Adipose tissue (tissue), 3 donors: ENCODE results near the gene MLH1. TPM values are rescaled to one million over a fixed set of nuclear protein-coding genes. Genes with fewer than 3 reads are reported as not detected.
"Not testable (repeated sequence)": the region's sequence is repeated elsewhere in the genome, so short reads cannot be mapped to it uniquely, and the experiment has no call there.

Experiments
- H3K27ac ChIP-seq: one replicate; pipeline ENCODE4 v1.5.1; 2013; ENCODE audit warnings: low read depth, low read length
- WGBS, 3 donors: extraction: QIAGEN DNeasy Blood & Tissue Kit; methylation state at CpG; one replicate each; pipeline ENCODE4 v1.1.7; 2013; 5-methylcytosine and 5-hydroxymethylcytosine counted together
- polyA plus RNA-seq, 3 donors: library from polyadenylated mRNA; stranded (reverse); fragments of 200-250 nt; gene quantifications; one replicate each; pipeline ENCODE4 v1.2.3, GENCODE V29; 2013
- donor health status: healthy with polysubstance abuse.
- donor health status: Bipolar disorder and iron deficiency.
- donor health status: healthy.

MLH1 gene
- polyA plus RNA-seq, result 10 to 100 TPM; 12.6 to 19.7 (median 19.3) TPM

- 1% methylated on average over 47 of the region's 47 CpGs for WGBS, 3 donors
Measured at GRCh38 chr3:36993326-36994283, at the start of gene MLH1. MLH1 (plus strand) TSS chr3:36993518; CDS start chr3:36993548, 30 bp downstream.

DNA sequence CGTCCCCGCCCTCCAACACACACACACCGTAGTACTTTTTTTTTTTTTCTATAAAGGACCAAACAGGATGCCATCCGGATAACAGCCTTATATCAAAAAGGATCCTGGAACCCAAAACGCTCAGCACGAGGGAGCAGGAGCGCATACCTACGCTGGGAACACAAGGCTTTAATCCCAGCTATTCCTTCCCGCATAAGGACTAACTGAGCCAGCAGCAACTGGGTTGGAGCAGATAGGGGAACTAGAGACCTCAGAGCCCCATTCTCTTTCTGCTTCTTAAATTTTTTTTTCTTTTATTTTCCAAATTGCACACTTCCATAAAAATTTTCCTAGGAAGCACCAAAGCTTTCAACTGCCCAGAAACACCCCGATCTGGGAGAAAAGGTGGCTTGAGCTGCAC, 49.7 kb upstream of the MLH1 start:
- 20 to 40% (median 21%) methylated on average over 10 of the region's 10 CpGs for WGBS, 3 donors
- no peak overlapping the region for H3K27ac ChIP-seq

More at GRCh38 chr3:36993326-36994283, at the start of gene MLH1:
- peak within 1 kb of the TSS; percentile 77 for H3K27ac ChIP-seq

- 0% methylated on average over 53 to 56 of the region's 56 CpGs for whole genome bisulfite sequencing, 3 donors
- no peak overlapping the region for H3K27ac ChIP-seq
Measured at GRCh38 chr3:36944012-36944640, 49.2 kb upstream of the MLH1 start.

DNA sequence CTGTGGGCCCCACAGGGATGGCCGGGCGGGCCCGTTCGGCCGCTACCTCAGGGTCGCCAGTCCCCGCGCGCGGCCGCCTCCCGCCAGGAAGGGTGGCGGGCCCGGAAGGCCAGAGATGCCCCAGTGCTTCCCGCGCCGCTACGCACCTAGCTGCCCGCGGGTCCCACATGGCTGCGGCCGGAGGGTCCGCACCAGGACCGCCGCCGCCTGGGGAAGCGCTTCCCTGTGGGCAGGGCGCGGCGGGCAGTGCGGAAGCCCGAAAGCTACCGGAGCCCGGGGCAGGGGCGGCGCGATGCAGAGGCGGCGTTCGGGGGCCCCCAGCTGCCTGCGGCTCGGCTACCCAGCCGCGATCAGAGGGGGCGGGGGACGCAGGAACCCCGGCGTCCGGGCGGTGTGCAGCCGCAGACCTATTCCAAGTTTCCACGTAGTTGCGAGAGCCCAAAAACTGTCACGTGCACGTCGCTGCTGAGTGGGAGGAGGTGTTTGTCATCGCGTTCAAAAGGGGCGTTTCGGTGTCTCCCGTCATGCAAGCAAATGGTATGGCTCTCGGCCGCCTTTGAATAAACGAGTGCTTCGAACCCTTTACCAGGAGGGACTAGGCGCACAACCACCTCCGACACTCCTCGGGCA, 48.6 kb upstream of the MLH1 start, which contains the start of gene TRANK1:
TRANK1 (minus strand) TSS at position 414 of the 630 bp plus-strand sequence; CDS start at position 169, 245 bp downstream.
- 1 to 2% (median 2%) methylated on average over 55 to 68 of the region's 68 CpGs for WGBS, 3 donors
- no peak within 1 kb of the TSS for H3K27ac ChIP-seq

- 77 to 83% (median 81%) methylated on average over 28 of the region's 28 CpGs for WGBS, 3 donors
Measured at GRCh38 chr3:36945333-36945980, 47.9 kb upstream of the MLH1 start.

DNA sequence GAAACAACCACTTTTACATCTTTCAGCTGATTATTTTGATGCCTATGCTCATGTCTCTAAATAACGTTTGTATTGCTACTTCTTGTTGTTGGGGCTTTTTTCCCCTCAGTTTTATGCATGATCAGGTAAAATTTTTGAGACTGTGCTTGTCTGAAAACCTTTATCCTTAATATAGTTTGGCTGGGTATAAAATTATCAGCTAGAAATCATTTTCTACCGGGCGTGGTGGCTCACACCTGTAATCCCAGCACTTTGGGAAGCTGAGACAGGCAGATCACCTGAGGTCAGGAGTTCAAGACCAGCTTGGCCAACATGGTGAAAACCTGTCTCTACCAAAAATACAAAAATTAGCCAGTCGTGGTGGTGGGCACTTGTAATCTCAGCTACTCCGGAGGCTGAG, 45.5 kb upstream of the MLH1 start:
- 90 to 95% (median 92%) methylated on average over 5 of the region's 5 CpGs for WGBS, 3 donors
- not testable (repeated sequence) for H3K27ac ChIP-seq

More at GRCh38 chr3:36945333-36945980, 47.9 kb upstream of the MLH1 start:
- H3K27ac ChIP-seq, result no peak overlapping the region

- no peak overlapping the region for H3K27ac ChIP-seq
Measured at GRCh38 chr3:36954452-36955134, 38.7 kb upstream of the MLH1 start.

DNA sequence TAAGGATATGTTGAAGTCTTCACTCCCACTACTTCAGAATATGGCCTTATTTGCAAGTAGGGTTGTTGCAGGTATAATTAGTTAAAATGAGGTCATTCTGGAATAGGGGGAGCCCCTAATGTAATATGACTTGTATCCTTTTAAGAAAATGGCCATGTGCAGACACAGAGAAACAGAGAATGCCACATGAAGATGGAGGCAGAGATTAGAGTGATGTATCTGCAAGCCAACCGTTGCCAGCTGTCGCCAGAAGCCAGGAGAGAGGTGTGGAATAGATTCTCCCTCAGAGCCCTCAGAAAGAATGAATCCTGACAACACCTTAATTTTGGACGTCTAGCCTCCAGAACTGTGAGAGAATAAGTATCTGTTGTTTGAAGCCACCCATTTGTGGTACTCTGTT, 37.2 kb upstream of the MLH1 start:
- 72 to 93% (median 86%) methylated on average over 3 of the region's 3 CpGs for WGBS, 3 donors
- H3K27ac ChIP-seq, result no peak overlapping the region

DNA sequence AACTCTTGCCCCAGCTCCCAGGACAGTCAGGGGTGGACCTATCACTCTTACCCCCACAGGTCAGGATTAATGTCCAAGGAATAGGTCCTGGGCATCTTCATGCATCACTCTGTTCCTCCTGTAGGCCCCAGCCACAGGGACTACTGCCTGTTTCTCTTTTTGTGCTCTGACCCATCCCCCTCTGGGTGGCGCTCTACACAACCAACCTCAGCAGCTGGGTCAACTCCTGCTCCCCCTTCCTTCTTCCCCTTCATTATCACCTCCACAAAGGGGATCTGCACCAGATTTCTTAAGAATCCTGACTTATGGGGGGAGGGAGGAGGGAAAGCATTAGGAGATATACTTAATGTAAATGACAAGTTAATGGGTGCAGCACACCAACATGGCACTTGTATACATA, 36.3 kb upstream of the MLH1 start:
- WGBS, 3 donors, result 91 to 100% (median 97%) methylated on average over 1 of the region's 1 CpG
- no peak overlapping the region for H3K27ac ChIP-seq

DNA sequence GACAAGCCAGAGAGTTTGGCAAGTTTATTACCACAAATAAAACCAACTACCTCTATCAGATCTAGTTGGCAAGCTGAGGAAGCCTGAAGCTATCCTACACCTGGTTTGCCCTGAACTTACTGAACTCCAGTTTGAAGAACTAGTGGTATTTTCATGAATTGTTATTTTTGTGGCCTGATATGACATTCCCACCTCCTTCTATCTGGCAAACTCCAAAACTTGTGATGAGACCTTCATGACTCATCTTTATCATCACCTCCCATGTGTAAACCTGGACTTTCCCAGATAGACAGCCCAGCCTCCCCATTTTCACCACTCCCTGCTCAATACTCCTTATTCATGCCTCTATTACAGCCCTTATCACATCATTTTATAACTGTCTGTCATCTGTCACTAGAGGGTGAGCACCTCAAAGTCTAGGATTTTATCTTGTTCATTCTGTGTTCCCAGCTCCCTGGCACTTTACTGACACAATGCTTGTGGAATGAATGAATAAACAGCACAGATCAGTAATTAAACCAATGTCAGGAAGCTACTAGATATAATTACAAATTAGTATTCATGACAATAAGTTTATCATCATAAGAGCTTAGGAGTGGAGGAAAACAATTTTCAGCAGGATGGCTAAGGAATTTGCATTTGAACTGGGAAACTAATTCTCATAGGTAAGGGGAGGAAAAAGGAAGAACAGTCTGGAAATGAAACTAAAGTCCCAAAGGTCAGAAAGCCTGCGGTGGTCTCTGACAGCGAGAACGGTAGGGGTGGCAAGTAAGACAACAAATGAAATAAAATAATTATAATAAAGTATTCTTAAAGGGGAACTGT, 35.2 kb upstream of the MLH1 start:
- WGBS, 3 donors, result 36 to 65% (median 39%) methylated on average over 3 of the region's 3 CpGs
- no peak overlapping the region for H3K27ac ChIP-seq

- H3K27ac ChIP-seq, result no peak overlapping the region
- WGBS, 3 donors, result 40 to 63% (median 60%) methylated on average over 2 of the region's 2 CpGs
Measured at GRCh38 chr3:36959821-36960220, 33.5 kb upstream of the MLH1 start.

DNA sequence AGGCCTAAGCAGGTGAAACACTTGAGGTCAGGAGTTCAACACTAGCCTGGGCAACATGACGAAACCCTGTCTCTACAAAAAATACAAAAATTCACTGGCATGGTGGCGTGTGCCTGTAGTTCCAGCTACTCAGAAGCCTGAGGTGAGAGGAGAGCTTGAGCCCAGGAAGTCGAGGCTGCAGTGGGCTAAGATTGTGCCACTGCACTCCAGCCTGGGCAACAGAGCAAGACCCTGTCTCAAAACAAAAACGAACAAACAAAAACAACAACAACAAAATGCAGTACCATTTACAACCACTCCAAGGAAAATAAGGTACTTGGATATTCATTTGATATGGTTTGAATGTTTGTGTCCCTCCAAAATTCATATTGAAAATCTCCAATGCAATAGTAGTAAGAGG, 32.8 kb upstream of the MLH1 start:
- 89 to 93% (median 90%) methylated on average over 4 of the region's 4 CpGs for WGBS, 3 donors
- H3K27ac ChIP-seq, result no peak overlapping the region

- 95 to 99% (median 97%) methylated on average over 7 of the region's 7 CpGs for WGBS, 3 donors
Measured at GRCh38 chr3:36963008-36963407, 30.3 kb upstream of the MLH1 start.

DNA sequence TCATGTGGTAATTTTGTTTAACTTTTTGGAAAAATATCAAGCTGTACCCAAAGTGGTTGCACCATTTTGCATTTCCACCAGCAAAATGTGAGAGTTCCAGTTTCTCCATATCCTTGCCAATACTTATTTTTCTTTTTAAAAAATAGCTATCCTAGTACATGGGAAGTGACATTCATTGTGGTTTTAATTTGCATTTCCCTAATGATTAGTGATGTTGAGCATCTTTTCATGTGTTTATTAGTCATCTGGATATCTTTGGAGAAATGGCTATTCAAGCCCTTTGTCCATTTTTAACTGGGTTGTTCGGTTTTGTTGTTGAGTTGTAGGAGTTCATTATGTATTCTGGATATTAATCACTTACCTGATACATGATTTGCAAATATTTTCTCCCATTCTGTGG, 29.0 kb upstream of the MLH1 start:
- no peak overlapping the region for H3K27ac ChIP-seq
- WGBS, 3 donors, result 89 to 94% (median 90%) methylated on average over 1 of the region's 1 CpG

More at GRCh38 chr3:36963008-36963407, 30.3 kb upstream of the MLH1 start:
- not testable (repeated sequence) for H3K27ac ChIP-seq

DNA sequence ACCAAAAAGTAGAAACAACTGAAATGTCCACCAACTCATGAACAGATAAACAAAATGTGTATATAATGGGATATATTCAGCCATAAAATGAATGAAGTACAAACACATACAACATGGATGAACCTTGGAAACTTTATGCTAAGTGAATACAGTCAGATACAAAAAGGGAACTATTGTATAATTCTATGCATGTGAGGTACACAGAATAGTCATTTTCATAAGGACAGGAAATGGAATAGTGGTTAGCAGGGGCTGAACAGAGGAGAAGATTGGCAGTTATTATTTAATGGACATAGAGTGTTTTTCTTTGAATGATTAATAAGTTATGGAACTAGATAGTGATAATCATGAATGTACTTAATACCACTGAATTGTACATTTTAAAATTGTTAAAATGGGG, 28.5 kb upstream of the MLH1 start:
- H3K27ac ChIP-seq, result no peak overlapping the region

DNA sequence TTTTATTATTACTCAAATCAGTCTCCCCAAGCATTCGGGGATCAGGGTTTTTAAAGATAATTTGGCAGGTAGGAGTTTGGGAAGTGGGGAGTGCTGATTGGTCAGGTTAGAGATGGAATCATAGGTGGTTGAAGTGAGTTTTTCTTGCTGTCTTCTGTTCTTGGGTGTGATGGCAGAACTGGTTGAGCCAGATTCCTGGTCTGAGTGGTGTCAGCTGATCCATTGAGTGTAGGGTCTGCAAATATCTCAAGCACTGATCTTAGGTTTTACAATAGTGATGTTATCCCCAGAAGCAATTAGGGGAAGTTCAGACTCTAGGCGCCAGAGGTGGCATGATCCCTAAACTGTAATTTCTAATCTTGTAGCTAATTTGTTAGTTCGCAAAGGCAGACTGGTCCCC, 27.9 kb upstream of the MLH1 start:
- no peak overlapping the region for H3K27ac ChIP-seq
- 57 to 81% (median 75%) methylated on average over 3 of the region's 3 CpGs for WGBS, 3 donors

DNA sequence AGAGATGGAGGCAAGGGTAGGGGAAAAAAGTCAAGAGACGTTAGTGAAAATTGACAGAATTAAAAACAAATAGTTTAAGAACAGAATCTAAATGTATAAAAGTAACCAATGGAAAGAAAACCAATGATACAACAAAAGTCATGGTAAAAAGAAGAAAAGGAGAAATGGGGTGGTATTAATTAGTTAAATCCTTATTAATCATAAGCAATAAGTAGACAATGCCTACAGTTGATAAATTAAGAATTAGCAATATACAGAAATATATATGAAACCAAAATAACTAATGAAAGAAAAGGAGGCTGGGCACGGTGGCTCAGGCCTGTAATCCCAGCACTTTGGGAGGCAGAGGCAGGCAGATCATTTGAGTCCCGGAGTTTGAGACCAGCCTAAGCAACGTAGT, 24.2 kb upstream of the MLH1 start:
- no peak overlapping the region for H3K27ac ChIP-seq
- WGBS, 3 donors, result 78 to 89% (median 86%) methylated on average over 4 of the region's 4 CpGs
